A549 (cell line): ENCODE data around the gene SLC35E1. TPM values are rescaled to one million over a fixed set of nuclear protein-coding genes. Genes with fewer than 3 reads are reported as not detected.
"Not testable (repeated sequence)": the region's sequence is repeated elsewhere in the genome, so short reads cannot be mapped to it uniquely, and the experiment has no call there.

ENCODE experiments used
- ATAC-seq, 2 experiments: fragments of 200-7000 bp in 1 of 2; fragments of >200 bp in 1 of 2; cut with Nextera tagmentation in 1 of 2; cut with Tn5 transposase in 1 of 2; 3 replicates each; pipeline versions ENCODE4 v1.8.0 to v1.9.1; 2018 to 2020; ENCODE audit warnings: mild to moderate bottlenecking in 1 of 2, moderate library complexity in 1 of 2
- CTCF ChIA-PET: fragments of 300-600 bp; sonication (Branson Sonifier 250); formaldehyde crosslinking; extraction: SDS; loops from one replicate; lab custom pipeline; 2021; ENCODE audit warnings: antibody characterized with exemption, inconsistent platforms; lab: Yijun Ruan, JAX
- POLR2A ChIA-PET: fragments of 350-600 bp; formaldehyde crosslinking; extraction: SDS; loops from one replicate; lab custom pipeline; 2021; ENCODE audit warnings: antibody characterized with exemption, inconsistent platforms; lab: Yijun Ruan, JAX
- DNase-seq, 2 experiments: peaks; one replicate each; pipeline versions ENCODE4 v3.0.0 to v3.0.0-alpha.2; 2011 to 2016; ENCODE audit warnings: low read depth in 1 of 2, low spot score in 1 of 2
- FAIRE-seq: peaks from 2 replicates; lab custom pipeline; 2011; peaks lifted over from hg19 to GRCh38; lab: Jason Lieb, UNC
- H3K27ac ChIP-seq, 2 experiments: fragments of >200 bp; sonication (Bioruptor Twin); formaldehyde crosslinking; 3 replicates each; pipeline ENCODE4 v1.5.1; 2016 to 2017
- H3K4me1 ChIP-seq: fragments of >200 bp; sonication (Bioruptor Twin); formaldehyde crosslinking; 3 replicates; pipeline ENCODE4 v1.6.1; 2016
- H3K4me2 ChIP-seq: fragments of >200 bp; sonication (Bioruptor Twin); formaldehyde crosslinking; 3 replicates; pipeline ENCODE4 v1.6.1; 2016
- H3K4me3 ChIP-seq: fragments of >200 bp; sonication (Bioruptor Twin); formaldehyde crosslinking; 3 replicates; pipeline ENCODE4 v1.5.1; 2016
- H3K9me3 ChIP-seq: fragments of >200 bp; sonication (Bioruptor Twin); formaldehyde crosslinking; 3 replicates; pipeline ENCODE4 v1.6.1; 2016
- CBX2 ChIP-seq: fragments of 200-600 bp; sonication (generic); IDR thresholded peaks from 2 replicates; pipeline ENCODE4 v1.6.1; 2016; ENCODE audit warnings: low read depth, mild to moderate bottlenecking, borderline replicate concordance
- EP300 ChIP-seq, 2 experiments: fragments of >200 bp; sonication (Bioruptor Twin); formaldehyde crosslinking; IDR thresholded peaks; 2 replicates in 1 of 2; 3 replicates in 1 of 2; pipeline ENCODE4 v1.6.1; 2016 to 2017
- ESRRA ChIP-seq: fragments of 150-350 bp; IDR thresholded peaks from 2 replicates; pipeline ENCODE4 v1.6.1; 2014; ENCODE audit warnings: mild to moderate bottlenecking, low read length, borderline replicate concordance
- FOSB ChIP-seq: fragments of 250-450 bp; sonication (Bioruptor Pico); IDR thresholded peaks from 2 replicates; pipeline ENCODE4 v1.5.0; 2020; ENCODE audit warnings: mild to moderate bottlenecking, moderate library complexity
- FOSL2 ChIP-seq, 2 experiments: fragments of 450-650 bp in 1 of 2; fragments of >200 bp in 1 of 2; sonication (Bioruptor Twin) in 1 of 2; formaldehyde crosslinking; IDR thresholded peaks; 2 replicates each; pipeline versions ENCODE4 v1.5.0 to v1.6.1; 2016 to 2020; ENCODE audit warnings: mild to moderate bottlenecking in 1 of 2, moderate library complexity in 1 of 2
- HDAC2 ChIP-seq: fragments of 200-600 bp; sonication (generic); IDR thresholded peaks from 2 replicates; pipeline ENCODE4 v1.6.1; 2016
- HOXA7 ChIP-seq: fragments of 250-450 bp; sonication (Bioruptor Pico); IDR thresholded peaks from 2 replicates; pipeline ENCODE4 v1.5.0; 2020; ENCODE audit warnings: mild to moderate bottlenecking, moderate library complexity
- JUNB ChIP-seq: fragments of >200 bp; sonication (Bioruptor Twin); formaldehyde crosslinking; IDR thresholded peaks from 2 replicates; pipeline ENCODE4 v1.6.1; 2016
- KDM5A ChIP-seq: fragments of 200-600 bp; sonication (generic); IDR thresholded peaks from 2 replicates; pipeline ENCODE4 v1.6.1; 2016; ENCODE audit warnings: antibody characterized with exemption, mild to moderate bottlenecking
- MAFK ChIP-seq: fragments of 450-650 bp; IDR thresholded peaks from 2 replicates; pipeline ENCODE4 v1.6.1; 2014; ENCODE audit not compliant: partially characterized antibody
- MYC ChIP-seq: IDR thresholded peaks from 2 replicates; pipeline ENCODE4 v1.6.1; 2012; ENCODE audit warnings: mild to moderate bottlenecking, inconsistent platforms, low read length, improper control_type of control experiment, borderline replicate concordance
- NFE2L2 ChIP-seq: fragments of 150-350 bp; conservative IDR thresholded peaks from 2 replicates; pipeline ENCODE4 v1.6.1; 2014; ENCODE audit warnings: low read length
- NPAS2 ChIP-seq: fragments of 250-450 bp; sonication (Bioruptor Pico); IDR thresholded peaks from 2 replicates; pipeline ENCODE4 v1.8.0; 2022; ENCODE audit warnings: mild to moderate bottlenecking, moderate library complexity, borderline replicate concordance
- POLR2AphosphoS2 ChIP-seq: conservative IDR thresholded peaks from 2 replicates; pipeline ENCODE4 v1.6.1; 2012; ENCODE audit warnings: low read length, improper control_type of control experiment, inconsistent platforms
- RCOR1 ChIP-seq: fragments of 150-350 bp; IDR thresholded peaks from 2 replicates; pipeline ENCODE4 v1.6.1; 2014; ENCODE audit warnings: antibody characterized with exemption, low read length, low read depth
- TFCP2L1 ChIP-seq: fragments of 250-450 bp; sonication (Bioruptor Pico); IDR thresholded peaks from 2 replicates; pipeline ENCODE4 v1.5.0; 2021; ENCODE audit warnings: mild to moderate bottlenecking
- TP53 ChIP-seq: fragments of 250-450 bp; sonication (Bioruptor Pico); IDR thresholded peaks from 2 replicates; pipeline ENCODE4 v1.5.0; 2021; ENCODE audit warnings: mild to moderate bottlenecking, moderate library complexity
- ZC3H11A ChIP-seq: fragments of 450-650 bp; IDR thresholded peaks from 2 replicates; pipeline ENCODE4 v1.6.1; 2014; ENCODE audit warnings: antibody characterized with exemption, mild to moderate bottlenecking
- ZFP36 ChIP-seq: fragments of 450-650 bp; IDR thresholded peaks from 2 replicates; pipeline ENCODE4 v1.6.1; 2014; ENCODE audit warnings: borderline replicate concordance; ENCODE audit not compliant: partially characterized antibody
- ZSCAN20 ChIP-seq: fragments of 250-450 bp; sonication (Bioruptor Pico); IDR thresholded peaks from 2 replicates; pipeline ENCODE4 v1.8.0; 2022; ENCODE audit warnings: mild to moderate bottlenecking, moderate library complexity
- WGBS: methylation state at CpG from one replicate; pipeline ENCODE4 v1.1.6; 2017; ENCODE audit errors: missing lambda C conversion rate; 5-methylcytosine and 5-hydroxymethylcytosine counted together
- polyA plus RNA-seq, 4 experiments: library from polyadenylated mRNA; depleted of rRNA in 3 of 4; stranded (reverse); fragments of >200 nt; fragmentation: RNase III in 1 of 4; extraction: RNeasy Plus Mini Kit Qiagen cat#74134 plus additional on column Dnase treatment in 1 of 4; gene quantifications; 2 replicates in 3 of 4; 3 replicates in 1 of 4; pipeline ENCODE4 v1.2.3, GENCODE V29; 2011 to 2017
- TF ChIP-seq, protein P1 (sequence below): IDR thresholded peaks from 2 replicates; pipeline ENCODE4 v1.6.1; 2012
- TF ChIP-seq, protein P2 (sequence below): IDR thresholded peaks from 2 replicates; pipeline ENCODE4 v1.6.1; 2012; ENCODE audit warnings: low read depth, borderline replicate concordance
- TF ChIP-seq, protein P3 (sequence below): fragments of >200 bp; sonication (Bioruptor Twin); formaldehyde crosslinking; IDR thresholded peaks from 3 replicates; pipeline ENCODE4 v1.6.1; 2016
- TF ChIP-seq, protein P4 (sequence below): fragments of 250-450 bp; sonication (Bioruptor Pico); IDR thresholded peaks from 2 replicates; pipeline ENCODE4 v1.5.0; 2021; ENCODE audit warnings: mild to moderate bottlenecking, moderate library complexity, borderline replicate concordance

Gene SLC35E1
- polyA plus RNA-seq, 2 of the 4 experiments (the other 2 are of a cell fraction), result 17.2 to 25.1 TPM

DNA sequence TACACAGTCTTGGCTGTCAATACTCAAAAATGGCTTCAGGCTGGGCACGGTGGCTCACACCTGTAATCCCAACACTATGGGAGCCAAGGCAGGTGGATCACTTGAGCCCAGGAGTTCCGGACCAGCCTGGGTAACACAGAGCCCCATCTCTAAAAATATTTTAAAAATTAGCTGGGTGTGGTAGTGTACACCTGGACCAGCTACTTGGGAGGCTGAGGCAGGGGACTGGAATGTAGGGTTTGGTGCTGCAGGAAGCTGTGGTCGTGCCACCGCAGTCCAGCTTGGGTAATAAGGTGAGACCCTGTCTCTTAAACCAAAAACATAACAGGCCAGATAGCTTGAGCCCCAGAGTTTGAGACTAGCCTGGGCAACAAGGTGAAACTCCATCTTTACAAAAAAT lies 23.3 kb downstream of the SLC35E1 start:
- H3K4me3 ChIP-seq, result no peak overlapping the region
- ATAC-seq (no peak), FAIRE-seq (no peak), DNase-seq (no peak)
- TF ChIP-seq, protein P1, sequence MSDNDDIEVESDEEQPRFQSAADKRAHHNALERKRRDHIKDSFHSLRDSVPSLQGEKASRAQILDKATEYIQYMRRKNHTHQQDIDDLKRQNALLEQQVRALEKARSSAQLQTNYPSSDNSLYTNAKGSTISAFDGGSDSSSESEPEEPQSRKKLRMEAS, result no peak
- TF ChIP-seq FOSL2 (IDR thresholded peaks at IDR 0.05) (no peak), FOSL2 (CRISPR knock-in tag; IDR thresholded peaks at IDR 0.05) (no peak), RCOR1 (no peak), ESRRA (no peak), NPAS2 (CRISPR knock-in tag) (no peak), TP53 (no peak), POLR2AphosphoS2 (no peak), KDM5A (no peak), HDAC2 (no peak)
- TF ChIP-seq, protein P2, sequence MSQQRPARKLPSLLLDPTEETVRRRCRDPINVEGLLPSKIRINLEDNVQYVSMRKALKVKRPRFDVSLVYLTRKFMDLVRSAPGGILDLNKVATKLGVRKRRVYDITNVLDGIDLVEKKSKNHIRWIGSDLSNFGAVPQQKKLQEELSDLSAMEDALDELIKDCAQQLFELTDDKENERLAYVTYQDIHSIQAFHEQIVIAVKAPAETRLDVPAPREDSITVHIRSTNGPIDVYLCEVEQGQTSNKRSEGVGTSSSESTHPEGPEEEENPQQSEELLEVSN, result no peak
- TF ChIP-seq, protein P3, sequence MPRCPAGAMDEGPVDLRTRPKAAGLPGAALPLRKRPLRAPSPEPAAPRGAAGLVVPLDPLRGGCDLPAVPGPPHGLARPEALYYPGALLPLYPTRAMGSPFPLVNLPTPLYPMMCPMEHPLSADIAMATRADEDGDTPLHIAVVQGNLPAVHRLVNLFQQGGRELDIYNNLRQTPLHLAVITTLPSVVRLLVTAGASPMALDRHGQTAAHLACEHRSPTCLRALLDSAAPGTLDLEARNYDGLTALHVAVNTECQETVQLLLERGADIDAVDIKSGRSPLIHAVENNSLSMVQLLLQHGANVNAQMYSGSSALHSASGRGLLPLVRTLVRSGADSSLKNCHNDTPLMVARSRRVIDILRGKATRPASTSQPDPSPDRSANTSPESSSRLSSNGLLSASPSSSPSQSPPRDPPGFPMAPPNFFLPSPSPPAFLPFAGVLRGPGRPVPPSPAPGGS, result no peak
- POLR2A ChIA-PET, result no interaction called here
- CTCF ChIA-PET, result no interaction called here
- no peaks in the 10 kb centered on the region for H3K9me3 ChIP-seq
- 94% methylated on average over 4 of the region's 4 CpGs for WGBS
- no peak overlapping the region for H3K27ac ChIP-seq
- no peak overlapping the region for H3K4me2 ChIP-seq
- H3K4me1 ChIP-seq, result no peaks in the 10 kb centered on the region

DNA sequence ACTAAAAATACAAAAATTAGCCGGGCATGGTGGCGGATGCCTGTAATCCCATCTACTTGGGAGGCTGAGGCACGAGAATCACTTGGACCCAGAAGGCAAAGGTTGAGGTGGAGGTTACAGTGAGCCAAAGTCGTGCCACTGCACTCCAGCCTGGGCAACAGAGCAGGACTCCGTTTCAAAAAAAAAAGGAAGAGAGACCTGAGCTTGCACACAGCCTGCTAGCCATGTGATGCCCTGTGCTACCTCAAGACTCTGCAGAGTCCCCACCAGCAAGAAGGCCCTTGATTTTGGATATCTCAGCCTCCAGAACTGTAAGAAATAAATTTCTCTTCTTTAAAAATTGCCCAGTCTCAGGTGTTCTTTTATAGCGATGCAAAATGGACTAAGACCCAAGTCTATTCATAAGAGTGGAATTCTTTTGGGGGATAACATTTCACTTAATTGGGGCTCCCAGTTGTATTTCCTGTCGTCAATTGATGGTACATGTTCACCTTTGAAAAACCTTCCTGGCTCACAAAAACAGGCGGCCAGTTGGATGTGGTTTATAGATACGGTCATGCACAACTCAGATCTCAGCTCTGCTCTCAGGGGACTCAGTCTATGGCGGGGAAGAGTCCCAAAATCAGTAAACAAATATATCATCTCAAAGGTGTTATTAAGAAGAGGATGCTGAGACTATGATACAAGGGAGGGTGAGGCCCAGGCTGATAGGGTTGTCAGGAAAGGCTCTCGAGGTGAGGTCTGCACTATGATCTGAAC lies 27.6 kb downstream of the SLC35E1 start:
- no peak for ATAC-seq
- CTCF ChIA-PET, result interaction anchor here (0.6 kb wide), 1 partner anchor 11 kb away, joined by 4 read pairs; no protein-coding TSS in a partner anchor
- POLR2A ChIA-PET, result no interaction called here
- no peak overlapping the region for H3K4me3 ChIP-seq
- no peak for FAIRE-seq
- WGBS, result 92% methylated on average over 11 of the region's 11 CpGs
- no peak for DNase-seq
- no peak overlapping the region for H3K27ac ChIP-seq
- H3K9me3 ChIP-seq, result no peaks in the 10 kb centered on the region
- peaks cover 12% of the 10 kb centered on the region for H3K4me1 ChIP-seq
- TF ChIP-seq FOSB (CRISPR knock-in tag) (no peak), MAFK (no peak), CBX2 (no peak), KDM5A (no peak), EP300 (IDR thresholded peaks at IDR 0.05) (no peak), NPAS2 (CRISPR knock-in tag) (no peak), TFCP2L1 (CRISPR knock-in tag) (no peak), JUNB (no peak), ZSCAN20 (CRISPR knock-in tag) (no peak), NFE2L2 (no peak), HOXA7 (CRISPR knock-in tag) (no peak), ZFP36 (no peak), ZC3H11A (no peak), MYC (no peak)
- TF ChIP-seq, protein P4, sequence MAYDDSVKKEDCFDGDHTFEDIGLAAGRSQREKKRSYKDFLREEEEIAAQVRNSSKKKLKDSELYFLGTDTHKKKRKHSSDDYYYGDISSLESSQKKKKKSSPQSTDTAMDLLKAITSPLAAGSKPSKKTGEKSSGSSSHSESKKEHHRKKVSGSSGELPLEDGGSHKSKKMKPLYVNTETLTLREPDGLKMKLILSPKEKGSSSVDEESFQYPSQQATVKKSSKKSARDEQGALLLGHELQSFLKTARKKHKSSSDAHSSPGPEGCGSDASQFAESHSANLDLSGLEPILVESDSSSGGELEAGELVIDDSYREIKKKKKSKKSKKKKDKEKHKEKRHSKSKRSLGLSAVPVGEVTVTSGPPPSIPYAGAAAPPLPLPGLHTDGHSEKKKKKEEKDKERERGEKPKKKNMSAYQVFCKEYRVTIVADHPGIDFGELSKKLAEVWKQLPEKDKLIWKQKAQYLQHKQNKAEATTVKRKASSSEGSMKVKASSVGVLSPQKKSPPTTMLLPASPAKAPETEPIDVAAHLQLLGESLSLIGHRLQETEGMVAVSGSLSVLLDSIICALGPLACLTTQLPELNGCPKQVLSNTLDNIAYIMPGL (CRISPR knock-in tag), result no peak
- TF ChIP-seq, all 56 proteins: peak for 0
- H3K4me2 ChIP-seq, result no peak overlapping the region

DNA sequence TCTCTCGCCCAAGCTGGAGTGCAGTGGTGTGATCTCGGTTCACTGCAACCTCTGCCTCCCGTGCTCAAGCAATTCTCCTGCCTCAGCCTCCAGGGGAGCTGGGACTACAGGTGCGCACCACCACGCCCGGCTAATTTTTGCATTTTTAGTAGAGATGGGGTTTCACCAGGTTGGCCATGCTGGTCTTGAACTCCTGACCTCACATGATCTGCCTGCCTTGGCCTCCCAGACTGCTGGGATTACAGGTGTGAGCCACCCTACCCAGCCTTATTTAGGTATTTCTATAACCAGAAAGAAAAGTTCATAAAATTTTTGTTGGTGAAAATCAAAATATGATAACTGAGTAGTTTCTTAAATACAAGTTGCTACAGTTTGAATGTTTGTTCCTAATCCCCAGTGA lies 28.5 kb downstream of the SLC35E1 start:
- DNase-seq, FAIRE-seq, ATAC-seq, H3K27ac ChIP-seq, H3K9me3 ChIP-seq: not testable (repeated sequence)
- CTCF ChIA-PET, result interaction anchor here (0.9 kb wide), 1 partner anchor 17 kb away, joined by 4 read pairs; no protein-coding TSS in a partner anchor
- 78% methylated on average over 6 of the region's 6 CpGs for WGBS
- Histone ChIP-seq H3K4me3 (peak overlapping the region; percentile 82; the same call in 2 of the 3 replicates), H3K4me2 (peak overlapping the region; percentile 79), H3K4me1 (peaks cover 12% of the 10 kb centered on the region)
- POLR2A ChIA-PET, result interaction anchor here (1.0 kb wide), 1 partner anchor 23 kb away, joined by 3 read pairs; no protein-coding TSS in a partner anchor
